ENCODE data around the gene NSF.

The NSF gene

DNA sequence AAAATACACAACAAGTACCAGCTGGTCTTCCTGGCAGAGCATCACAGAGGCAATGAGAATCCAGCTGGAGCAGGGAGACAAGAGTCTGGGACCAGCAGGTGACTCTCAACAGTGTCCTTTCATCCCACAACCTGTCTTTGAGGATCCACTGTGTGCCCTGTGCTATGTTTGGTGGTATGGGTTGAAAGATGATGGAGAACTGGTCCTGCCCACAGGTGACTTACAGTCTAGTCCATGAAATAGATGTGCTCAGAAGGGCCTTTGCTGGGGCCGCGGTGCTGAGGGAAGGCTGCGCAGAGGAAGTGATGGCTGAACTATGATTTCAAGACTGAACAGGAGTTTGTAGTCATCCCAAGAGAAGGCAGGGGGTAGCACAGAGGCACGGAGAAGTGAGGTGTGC is 210.1 kb downstream of the NSF start:
- H3K4me3 ChIP-seq (ENCODE audit: low read depth, low read length), result no peak overlapping the region
- no peaks in the 10 kb centered on the region for H3K36me3 ChIP-seq (ENCODE audit: control insufficient read depth, insufficient read depth, low read length)
- peaks cover 3% of the 10 kb centered on the region for H3K4me1 ChIP-seq (ENCODE audit: control insufficient read depth, insufficient read depth, low read length)
- no peaks in the 10 kb centered on the region for H3K9me3 ChIP-seq (ENCODE audit: control insufficient read depth, insufficient read depth, low read length)
- no peak overlapping the region for H3K9ac ChIP-seq (ENCODE audit: low read depth, low read length)
- peaks cover 6% of the 10 kb centered on the region for H3K27me3 ChIP-seq (ENCODE audit: control insufficient read depth, insufficient read depth, low read length)

DNA sequence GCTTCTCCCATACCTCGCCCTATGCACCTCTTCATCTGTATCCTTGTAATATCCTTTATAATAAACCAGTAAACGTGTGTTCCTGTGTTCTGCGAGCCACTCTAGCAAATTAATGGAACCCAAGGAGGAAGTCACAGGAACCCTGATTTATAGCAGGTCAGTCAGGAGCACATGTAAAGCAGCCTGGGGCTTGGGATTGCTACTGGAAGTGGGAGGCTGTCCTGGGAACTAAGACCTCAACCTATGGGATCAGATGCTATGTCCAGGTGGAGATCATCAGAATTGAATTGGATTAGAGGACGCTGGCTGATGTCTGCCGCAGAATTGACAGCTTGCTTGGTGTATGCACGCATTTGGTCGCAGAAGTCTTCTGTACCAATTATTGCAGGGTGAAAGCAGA is 212.3 kb downstream of the NSF start:
- no peaks in the 10 kb centered on the region for H3K9me3 ChIP-seq (ENCODE audit: control insufficient read depth, insufficient read depth, low read length)
- H3K27me3 ChIP-seq (ENCODE audit: control insufficient read depth, insufficient read depth, low read length), result no peaks in the 10 kb centered on the region
- H3K4me1 ChIP-seq (ENCODE audit: control insufficient read depth, insufficient read depth, low read length), result no peaks in the 10 kb centered on the region
- H3K4me3 ChIP-seq (ENCODE audit: low read depth, low read length), result no peak overlapping the region
- no peaks in the 10 kb centered on the region for H3K36me3 ChIP-seq (ENCODE audit: control insufficient read depth, insufficient read depth, low read length)
- no peak overlapping the region for H3K9ac ChIP-seq (ENCODE audit: low read depth, low read length)

DNA sequence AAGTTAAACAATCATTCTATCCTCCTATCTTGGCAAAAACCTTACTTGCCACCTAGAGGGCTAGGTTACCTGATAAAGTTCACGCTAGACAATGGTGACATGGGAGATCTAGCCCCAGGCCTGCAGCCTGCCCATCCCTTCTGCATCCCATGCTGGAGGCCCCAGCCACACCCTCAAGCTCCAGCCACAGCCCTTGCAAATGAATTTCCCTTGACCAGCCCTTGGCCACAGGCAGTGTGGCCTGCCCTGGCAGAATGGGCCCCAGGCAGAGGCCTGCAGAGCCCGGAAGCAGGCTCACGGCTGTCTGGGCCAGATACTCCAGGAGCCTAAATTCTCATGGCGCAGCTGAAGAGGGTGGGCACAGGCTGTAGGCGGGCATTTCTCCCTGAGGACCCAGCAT is 213.1 kb downstream of the NSF start:
- Histone ChIP-seq H3K36me3 (ENCODE audit: control insufficient read depth, insufficient read depth, low read length) (no peaks in the 10 kb centered on the region), H3K4me3 (ENCODE audit: low read depth, low read length) (no peak overlapping the region), H3K9ac (ENCODE audit: low read depth, low read length) (no peak overlapping the region), H3K9me3 (ENCODE audit: control insufficient read depth, insufficient read depth, low read length) (no peaks in the 10 kb centered on the region), H3K4me1 (ENCODE audit: control insufficient read depth, insufficient read depth, low read length) (no peaks in the 10 kb centered on the region), H3K27me3 (ENCODE audit: control insufficient read depth, insufficient read depth, low read length) (no peaks in the 10 kb centered on the region)

DNA sequence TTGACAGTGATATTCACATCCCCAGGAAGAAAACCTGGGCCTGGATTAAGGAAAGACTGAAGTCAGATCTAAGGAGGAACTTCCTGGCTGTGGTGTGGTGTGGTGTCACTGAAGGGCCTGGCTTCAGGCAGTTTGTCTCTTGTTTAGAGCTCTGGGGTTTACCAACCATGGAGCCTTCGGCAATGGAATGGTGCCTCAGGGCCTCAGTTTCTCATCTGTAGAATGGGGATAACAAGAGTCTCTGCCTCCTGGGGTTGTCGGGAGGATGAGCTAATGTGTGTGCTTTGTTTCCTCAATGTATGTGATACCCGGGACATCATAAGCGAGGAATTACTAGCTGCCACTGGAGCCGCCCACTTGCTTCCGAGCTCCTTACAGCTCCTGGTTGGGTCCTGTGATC is 215.3 kb downstream of the NSF start:
- H3K9ac ChIP-seq (ENCODE audit: low read depth, low read length), result no peak overlapping the region

More for the DNA sequence above, 215.3 kb downstream of the NSF start:
- Histone ChIP-seq H3K36me3 (ENCODE audit: control insufficient read depth, insufficient read depth, low read length) (no peaks in the 10 kb centered on the region), H3K9me3 (ENCODE audit: control insufficient read depth, insufficient read depth, low read length) (no peaks in the 10 kb centered on the region), H3K4me1 (ENCODE audit: control insufficient read depth, insufficient read depth, low read length) (no peaks in the 10 kb centered on the region), H3K27me3 (ENCODE audit: control insufficient read depth, insufficient read depth, low read length) (no peaks in the 10 kb centered on the region), H3K4me3 (ENCODE audit: low read depth, low read length) (no peak overlapping the region)
